NCI-H1417 (cell line): ENCODE results near the gene FRMPD3.
"Not testable (repeated sequence)": the region's sequence is repeated elsewhere in the genome, so short reads cannot be mapped to it uniquely, and the experiment has no call there.

Source experiments
- DNase-seq, 3 experiments: peaks; one replicate each; lab custom pipeline; 2025; lab: John Stamatoyannopoulos, UW

Gene FRMPD3

DNA sequence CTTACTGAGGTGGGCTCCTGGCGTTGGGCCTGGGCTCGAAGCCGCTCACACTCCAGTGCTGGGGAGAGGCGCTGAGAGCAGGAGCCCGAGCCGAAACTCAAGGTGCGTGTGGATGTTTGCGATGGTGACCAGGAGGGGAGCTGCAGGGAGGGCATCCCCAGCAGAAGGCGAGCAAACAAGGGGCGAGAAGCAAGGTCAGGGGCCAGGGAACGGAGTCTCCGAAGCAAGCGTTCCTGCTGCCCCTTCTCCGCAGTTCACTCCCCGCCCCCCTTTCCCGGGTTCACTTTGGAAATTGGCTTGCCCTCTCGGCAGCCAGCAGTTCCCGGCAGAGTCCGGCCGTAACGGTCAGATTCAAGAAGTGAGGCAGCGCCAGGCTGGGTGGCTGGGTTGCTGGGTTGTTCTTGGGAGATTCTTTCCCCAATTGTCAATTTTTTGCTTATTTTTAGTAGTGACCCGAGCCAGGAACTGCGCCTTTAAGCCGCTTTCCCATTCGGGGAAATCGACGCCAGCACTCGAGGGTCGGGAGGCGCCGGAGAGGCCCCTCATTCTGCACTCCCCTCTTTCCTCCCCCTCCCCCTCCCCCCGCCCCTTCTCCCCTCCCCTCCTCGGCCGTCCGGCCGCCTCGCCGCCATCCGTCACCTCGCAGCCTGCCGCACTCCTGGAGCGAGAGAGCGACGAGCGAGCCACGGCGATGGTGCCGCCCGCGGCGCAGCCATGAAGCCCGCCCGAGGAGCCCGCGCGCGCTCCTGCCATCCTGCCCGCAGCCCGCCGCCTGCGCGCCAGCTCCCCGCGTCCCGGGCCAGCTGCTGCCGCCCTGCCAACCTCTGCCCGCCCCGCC is at the start of gene FRMPD3:
Gene FRMPD3, plus strand, starts transcription at position 655 of the 838 bp plus-strand sequence. CDS start 76,937 bp downstream, outside the sequence.
- peak in 2 of 3 experiments; percentile 53 to 71 for DNase-seq

DNA sequence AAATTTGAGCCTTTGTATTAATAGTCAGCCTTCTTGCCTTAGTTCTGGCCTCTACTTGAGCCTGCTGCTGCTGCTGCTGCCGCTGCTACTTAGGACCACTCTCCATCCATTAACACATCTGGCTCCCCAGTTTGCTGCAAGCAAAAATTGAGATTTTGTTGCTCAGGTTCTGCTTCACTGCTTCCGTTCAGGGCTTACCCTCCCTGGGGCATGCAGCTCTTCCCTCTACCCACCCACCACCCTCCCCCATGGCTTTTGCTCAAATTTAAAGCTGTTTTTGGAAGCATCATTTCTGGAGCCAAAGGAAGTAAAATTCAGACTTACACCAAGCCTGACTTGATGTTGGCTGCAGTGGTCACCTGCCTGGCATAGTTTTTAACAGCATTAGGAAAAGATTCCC is 28.9 kb upstream of the FRMPD3 start:
- DNase-seq = no peak

GRCh38 chrX:107421337-107421861 is 28.1 kb upstream of the FRMPD3 start:
- DNase-seq = no peak

DNA sequence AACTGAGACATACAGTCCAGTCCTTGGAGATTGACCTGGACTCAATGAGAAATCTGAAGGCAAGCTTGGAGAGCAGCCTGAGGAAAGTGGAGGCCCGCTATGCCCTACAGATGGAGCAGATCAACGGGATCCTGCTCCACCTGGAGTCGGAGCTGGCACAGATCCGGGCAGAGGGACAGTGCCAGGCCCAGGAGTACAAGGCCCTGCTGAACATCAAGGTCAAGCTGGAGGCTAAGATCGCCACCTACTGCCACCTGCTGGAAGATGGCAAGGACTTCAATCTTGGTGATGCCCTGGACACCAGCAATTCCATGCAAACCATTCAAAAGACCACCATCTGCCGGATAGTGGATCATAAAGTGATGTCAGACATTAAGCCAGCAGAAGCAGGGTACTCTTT is 20.4 kb upstream of the FRMPD3 start:
- peak in 2 of 3 experiments; percentile 30 to 68 for DNase-seq

DNA sequence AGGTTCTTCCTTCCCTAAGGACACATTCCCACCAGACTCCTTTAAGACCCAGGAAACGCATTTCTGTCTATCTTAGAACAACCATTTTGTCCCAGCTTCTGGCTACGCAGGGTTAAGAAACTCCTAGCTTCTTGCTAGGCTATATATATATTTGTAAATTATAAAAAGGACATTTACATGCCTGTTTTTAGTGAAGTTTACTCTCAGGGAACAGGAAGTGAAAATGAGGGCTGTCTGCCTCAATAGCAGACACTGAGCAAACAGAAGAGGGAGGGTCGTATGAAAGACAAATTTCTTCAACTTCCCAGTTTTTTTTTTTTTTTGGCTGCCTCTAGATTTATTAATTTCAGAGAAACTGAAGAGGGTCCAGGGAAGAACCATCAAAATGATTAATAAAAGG is 9.3 kb upstream of the FRMPD3 start:
- no peak for DNase-seq

DNA sequence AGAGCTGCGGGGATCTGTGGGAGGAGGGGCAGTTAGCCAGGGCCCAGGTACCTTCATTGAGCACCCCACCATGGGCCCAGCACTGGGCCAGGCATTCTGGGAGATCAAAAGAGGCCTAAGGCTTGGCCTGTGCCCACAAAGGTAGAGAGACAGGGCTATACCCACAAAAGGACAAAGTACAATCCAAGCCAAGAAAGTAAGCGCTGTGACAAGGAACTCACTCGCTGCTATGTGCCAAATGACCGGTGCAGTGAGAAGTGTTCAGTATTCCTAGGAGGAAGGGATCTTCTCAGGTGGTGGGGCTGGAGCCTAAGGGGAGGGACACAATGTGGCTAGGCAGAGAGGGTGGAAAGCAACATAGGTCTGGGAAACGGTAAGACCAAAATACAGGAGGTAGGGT is 8.8 kb upstream of the FRMPD3 start:
- no peak for DNase-seq

- peak in 2 of 3 experiments; percentile 40 to 67 for DNase-seq
These were observed 6.4 kb upstream of the FRMPD3 start for GRCh38 chrX:107442914-107443527.

GRCh38 chrX:107445146-107445545 is 4.3 kb upstream of the FRMPD3 start:
- peak in 2 of 3 experiments; percentile 16 to 17 for DNase-seq

- peak in 1 of 3 experiments; percentile 16 for DNase-seq
These were observed 3.8 kb upstream of the FRMPD3 start for GRCh38 chrX:107445631-107446030.

DNA sequence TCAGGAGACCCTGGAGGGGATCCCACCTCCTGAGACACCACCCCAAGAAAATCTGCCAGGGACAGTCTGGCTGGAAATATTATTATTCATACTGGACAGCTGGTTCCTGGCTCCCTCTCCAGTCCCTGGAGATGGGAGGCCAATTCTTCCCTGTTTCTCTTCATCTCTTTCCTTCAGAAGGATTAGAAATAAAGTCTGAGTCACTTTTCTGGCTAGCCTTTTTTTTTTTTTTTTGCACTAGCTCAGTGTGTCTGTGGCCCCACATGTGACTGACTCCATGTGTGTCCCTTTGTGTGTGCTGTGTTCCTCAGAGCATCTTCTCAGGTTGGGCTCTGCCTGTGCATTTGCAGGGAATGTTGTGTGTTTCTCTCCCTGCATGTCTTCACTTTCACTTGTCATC is 1.8 kb upstream of the FRMPD3 start:
- DNase-seq = no peak

DNA sequence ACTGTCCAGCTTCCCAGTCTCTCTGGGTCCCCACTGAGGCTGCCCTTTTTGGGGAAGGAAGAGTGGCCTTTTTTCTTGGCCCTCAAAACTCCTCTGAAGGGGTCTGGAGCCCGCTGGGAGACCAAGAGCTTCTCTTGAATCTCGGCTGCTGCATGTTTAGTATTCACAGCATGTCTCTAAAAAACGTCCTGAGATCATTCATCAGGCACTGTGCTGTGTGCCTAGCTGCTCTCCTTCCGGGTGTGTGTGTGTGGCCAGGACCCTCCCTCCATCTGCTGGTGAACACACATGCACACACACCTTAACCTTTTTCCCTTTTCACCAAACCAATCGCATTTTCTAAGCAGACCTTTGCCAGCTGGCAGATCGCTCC is 841 bp upstream of the FRMPD3 start:
- DNase-seq = no peak

DNA sequence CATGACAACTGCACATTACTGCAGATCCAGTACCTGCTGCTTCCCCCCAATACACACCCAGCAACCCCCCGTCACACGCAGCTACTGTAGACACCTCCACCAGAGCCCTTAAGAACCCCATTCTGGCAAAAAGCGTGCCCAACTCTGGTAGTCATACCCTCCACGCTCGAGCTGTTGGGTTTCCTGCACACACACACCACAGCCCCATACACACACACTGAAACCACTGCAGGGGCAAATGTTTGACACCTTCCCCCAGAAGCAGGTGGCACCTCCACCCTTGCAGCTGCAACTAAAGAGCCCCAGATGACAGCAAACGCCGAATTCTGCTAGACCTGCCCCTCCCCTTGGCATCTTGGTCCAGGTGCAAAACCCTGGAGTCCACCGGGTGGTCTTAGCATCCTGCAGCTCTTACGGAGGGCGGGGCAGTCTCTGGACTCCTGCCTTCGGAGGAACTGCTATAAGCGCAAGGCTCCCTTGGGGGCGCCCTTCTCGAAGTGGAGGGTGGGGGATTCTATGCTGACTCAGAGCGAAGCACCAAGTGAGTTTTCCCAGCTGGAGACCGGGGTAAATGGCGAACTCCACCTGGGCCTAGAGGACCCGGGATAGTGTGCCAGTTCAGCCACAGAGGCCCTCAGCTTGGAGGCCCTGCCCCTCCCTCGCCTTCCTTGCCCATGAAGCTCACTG is 1.5 kb downstream of the FRMPD3 start:
- DNase-seq = peak; percentile 7 to 72 (median 51)

- peak in 2 of 3 experiments; percentile 53 to 72 for DNase-seq
These were observed 2.3 kb downstream of the FRMPD3 start for GRCh38 chrX:107451731-107452130.

DNA sequence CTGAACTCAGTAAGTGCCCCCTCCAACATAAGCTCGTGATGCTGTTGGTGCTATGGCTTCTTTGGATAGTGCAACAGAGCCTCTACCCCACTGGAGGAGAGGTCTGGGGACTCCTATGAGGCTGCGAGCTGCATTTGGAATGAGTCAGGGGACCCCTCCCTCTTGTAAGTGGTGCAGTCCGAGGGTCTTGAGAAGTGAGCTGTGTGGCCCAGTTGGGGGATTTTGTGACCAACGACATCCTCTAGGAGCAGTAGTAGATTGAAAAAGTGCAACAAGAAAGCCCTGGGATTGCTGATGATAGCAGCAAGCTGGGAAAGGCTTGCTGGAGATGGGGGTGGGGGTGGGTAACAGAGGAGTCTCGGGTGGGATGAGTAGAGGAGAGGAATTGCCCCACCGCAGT is 3.1 kb downstream of the FRMPD3 start:
- DNase-seq = no peak

DNA sequence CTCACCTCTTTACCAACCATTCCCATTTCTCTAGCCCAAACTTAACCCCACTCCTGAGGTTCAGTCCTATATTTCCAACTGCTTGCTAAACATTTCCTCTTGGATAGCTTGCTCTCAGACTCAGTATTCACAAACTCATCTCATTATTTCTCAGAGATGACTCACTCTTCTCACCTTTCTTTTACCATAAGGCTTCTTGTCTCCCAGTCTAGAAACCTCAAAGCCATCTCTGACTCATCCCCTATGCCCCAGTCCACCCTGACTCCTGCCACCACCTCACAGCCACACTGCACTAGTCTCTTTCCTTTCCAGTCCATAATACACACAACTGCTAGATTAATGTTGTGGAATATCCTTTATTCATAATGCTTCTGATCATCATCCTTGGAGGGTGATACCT is 4.8 kb downstream of the FRMPD3 start:
- no peak for DNase-seq

GRCh38 chrX:107457289-107457688 is 7.8 kb downstream of the FRMPD3 start:
- no peak for DNase-seq

- no peak for DNase-seq
These were observed 16.6 kb downstream of the FRMPD3 start for GRCh38 chrX:107465932-107466620.

DNA sequence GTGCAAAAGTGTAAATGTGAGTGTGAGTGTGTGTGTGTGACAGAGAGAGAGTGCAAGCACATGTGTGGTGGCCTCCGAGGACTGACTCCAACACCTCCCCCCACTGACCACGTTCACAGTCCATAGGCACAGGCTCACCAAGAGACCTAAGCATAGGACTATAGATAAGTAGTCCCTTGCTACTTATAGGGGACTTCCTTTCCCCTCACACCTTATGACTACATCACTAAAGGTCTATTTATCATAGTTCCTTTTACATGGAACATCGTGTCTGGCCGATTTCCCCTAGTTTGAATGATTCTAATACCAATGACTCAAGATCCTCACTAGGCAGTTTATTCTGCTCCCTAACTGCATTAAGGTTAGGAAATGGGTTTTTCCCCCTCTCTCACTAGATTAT is 17.8 kb downstream of the FRMPD3 start:
- no peak for DNase-seq

DNA sequence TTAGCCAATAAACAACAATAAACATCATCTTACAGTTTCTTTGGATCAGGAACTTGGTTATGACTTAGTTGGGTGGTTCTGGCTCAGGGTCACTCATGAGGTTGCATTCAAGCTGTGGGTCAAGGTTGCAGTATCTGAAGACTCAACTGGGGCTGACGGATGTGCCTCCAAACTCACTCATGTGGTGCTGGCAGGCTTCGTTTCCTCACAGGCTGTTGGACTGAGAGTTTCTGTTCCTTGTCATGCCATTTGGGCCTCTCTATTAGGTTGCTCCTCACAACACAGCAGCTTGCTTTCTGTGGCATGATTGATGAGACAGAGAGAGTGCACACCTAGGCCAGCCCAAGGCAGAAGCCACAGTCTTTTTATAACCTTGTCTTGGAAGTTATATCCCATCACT is 20.7 kb downstream of the FRMPD3 start:
- DNase-seq = no peak

- no peak for DNase-seq
These were observed 21.5 kb downstream of the FRMPD3 start for GRCh38 chrX:107470971-107471370.

DNA sequence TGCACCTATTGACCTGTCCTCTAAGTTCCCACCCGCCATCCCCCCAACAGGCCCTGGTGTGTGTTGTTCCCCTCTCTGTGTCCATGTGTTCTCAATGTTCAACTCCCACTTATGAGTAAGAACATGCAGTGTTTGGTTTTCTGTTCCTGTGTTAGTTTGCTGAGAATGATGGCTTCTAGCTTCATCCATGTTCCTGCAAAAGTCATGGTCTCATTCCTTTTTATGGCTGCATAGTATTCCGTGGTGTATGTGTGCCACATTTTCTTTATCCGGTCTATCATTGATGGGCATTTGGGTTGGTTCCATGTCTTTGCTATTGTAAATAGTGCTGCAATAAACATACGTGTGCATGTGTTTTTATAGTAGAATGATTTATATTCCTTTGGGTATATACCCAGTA is 22.0 kb downstream of the FRMPD3 start:
- DNase-seq = not testable (repeated sequence)

- no peak for DNase-seq
These were observed 28.0 kb downstream of the FRMPD3 start for GRCh38 chrX:107477406-107477805.
